Measurements from ENCODE around the gene EPB41L3.

EPB41L3 gene

DNA sequence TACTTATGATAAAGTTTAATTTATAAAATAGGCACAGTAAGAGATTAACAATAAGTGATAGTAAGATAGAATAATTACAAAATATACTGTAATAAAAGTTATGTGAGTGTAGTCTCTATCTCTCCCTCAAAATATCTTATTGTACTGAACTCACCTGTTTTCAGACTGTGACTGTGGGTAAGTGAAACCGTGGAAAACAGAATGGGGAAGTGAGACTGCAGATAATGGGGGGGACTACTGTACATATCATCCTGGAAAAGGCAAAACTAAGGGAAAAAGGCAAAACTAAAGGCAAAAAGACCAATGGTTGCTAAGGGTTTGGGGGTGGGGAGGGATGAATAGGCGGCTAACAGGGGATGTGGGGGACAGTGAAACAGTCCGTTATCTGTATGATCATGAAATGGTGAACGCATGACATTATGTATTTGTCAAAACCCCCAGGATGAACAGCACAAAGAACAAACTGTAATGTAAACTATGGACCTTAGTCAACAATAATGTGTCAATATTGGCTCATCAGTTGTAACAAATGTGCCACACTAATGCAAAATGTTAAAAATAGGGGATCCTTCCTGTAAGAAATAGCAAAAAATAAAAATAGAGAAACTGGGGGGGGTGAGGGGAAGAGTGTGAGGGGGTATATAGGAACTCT is 93.8 kb downstream of the EPB41L3 start:
- no peak for DNase-seq

DNA sequence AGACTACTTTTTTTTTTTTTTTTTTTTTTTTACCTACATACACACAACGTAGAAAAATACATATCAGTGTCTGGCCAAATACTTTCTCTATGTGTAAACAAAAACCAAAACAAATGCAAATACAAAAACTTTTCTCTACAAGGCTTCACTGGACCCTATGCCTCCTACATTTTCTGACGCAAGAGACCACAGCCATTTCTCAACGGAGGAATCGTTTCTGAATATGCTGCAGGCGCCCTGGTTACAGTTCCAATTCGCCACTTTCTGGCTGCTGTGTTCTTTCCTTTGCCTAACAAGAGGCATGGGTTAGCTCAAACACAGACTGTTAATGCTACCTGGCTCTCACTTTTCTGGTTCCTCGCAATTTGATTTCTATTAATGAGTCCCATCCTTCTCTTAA is 96.4 kb downstream of the EPB41L3 start:
- DNase-seq, result no peak

GRCh38 chr18:5444847-5445246 is 99.0 kb downstream of the EPB41L3 start:
- no peak for DNase-seq

- DNase-seq, result no peak
Measured at GRCh38 chr18:5444269-5444668, 99.5 kb downstream of the EPB41L3 start.

GRCh38 chr18:5439986-5440696 is 103.7 kb downstream of the EPB41L3 start:
- no peak for DNase-seq

DNA sequence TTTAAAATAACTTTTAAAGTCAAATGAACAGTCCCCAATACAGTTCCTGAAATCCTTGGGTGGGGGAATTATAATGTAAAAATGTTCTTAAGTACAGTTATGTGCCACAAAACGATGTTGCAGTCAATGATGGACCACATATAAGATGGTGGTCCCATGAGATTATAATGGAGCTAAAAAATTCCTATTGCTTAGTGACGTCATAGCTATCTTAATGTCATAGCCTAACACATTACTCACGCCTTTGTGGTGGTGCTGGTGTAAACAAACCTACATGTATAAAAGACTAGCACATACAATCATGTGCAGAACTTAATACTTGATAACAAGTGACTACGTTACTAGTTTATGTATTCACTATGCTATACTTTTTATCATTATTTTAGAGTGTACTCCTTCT is 109.4 kb downstream of the EPB41L3 start:
- no peak for DNase-seq

DNA sequence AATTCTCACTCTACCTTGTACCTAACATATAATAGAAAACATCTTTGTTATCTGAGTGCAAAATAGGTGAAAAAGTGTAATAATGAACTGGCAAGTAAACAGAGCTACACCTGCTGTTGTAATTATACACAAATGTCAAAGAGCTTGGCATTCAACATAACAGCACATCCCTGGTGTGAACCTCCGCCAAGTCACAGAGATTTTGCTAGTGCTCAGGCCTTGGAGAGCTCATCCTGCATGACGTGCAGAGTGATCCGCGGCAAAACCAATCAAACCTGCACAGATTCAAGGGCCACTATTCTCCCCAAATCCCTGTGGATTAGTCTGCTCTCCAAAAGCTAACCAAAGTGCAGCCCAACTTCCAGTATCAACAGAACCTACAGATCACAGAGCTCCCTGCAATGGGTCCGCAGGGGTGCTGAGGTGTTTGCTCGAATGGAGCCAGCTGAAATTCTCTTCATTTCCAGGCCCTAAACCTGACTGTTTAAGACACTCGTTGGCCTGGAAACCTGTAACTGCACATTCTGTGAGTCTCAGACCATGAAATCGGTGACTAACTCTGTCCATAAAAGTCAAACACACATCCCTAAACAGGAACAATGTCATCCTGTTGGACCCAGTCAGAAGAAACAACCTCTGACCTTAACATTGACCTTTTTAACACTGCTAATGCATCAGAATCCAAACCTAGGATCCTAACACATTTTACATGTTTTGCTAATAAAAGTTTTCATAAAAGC is 111.8 kb downstream of the EPB41L3 start:
- DNase-seq, result no peak

DNA sequence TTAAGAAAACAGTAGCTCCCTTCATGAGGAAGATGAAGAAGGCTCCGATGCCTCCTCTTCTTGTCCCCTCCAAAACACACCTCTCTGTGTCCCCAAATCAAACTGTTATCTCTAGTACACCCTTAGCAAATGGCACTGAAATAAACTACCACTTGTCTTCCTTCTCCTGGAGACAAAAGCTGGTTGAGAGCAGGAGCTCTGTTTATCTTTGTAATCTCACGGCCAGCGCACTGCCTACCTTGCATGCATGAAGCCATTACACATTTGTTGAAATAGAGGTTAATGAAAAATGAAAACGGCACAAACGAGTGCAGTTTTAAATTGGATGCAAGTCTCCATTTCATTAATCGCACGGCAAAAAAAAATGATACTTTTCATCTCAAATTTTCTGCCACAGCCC is 113.7 kb downstream of the EPB41L3 start:
- no peak for DNase-seq

DNA sequence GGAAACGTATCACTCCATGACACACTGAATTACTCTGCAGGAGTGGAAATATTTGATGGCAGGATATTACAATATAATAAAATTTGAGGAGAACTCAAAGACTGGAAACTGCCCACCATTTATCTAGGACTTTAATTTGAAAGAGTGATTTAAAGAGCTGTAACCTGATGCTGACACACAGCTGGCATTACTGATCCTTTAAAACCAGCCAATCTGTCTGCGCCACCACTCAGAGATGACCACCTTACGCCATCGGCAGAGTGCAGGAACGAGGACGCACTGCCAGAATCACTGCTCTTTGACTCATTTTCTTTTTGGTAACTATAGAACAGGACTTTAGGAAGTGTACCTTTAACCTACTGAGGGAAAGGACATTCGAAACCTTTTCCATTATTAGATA is 114.1 kb downstream of the EPB41L3 start:
- no peak for DNase-seq

GRCh38 chr18:5425721-5426120 is 118.1 kb downstream of the EPB41L3 start:
- DNase-seq, result no peak

GRCh38 chr18:5424903-5425664 is 118.7 kb downstream of the EPB41L3 start:
- DNase-seq, result peak; percentile 31

DNA sequence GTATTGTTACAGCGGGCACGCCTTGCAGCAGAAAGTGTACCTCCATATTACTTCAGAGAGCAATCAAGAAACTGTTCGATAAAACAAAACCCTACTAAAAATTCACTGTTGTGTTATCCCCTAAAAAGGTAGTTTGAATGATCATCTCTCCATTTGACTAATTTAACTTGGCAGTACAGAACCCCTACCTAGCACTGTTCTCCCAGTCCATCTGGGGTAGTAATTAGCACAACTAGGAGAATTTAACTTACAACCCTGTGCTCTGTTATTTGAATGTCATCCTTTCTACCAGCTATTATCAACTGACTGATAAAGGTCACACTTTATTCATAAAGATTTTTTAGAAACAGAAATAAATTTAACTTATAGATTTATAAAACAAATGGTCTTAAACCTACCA is 121.2 kb downstream of the EPB41L3 start:
- no peak for DNase-seq

- DNase-seq, result no peak
Measured at GRCh38 chr18:5421981-5422380, 121.8 kb downstream of the EPB41L3 start.

DNA sequence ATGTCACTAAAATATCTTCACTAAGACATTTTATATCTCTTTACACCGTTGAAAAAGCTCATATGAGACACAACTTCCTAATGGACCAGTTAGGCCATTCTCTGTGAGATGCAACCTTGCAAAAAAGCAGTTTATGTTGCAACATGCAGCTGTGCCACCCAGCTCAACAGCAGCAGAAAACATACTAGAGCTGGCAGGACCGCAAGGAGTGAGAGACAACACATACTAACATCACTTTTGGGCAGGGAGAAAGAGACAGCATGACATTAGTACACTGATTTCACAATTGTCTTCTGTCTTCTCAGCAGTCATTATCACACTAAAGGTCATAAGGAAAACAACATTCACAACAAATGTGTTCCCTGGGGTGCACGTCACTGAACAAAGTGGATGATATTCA is 122.9 kb downstream of the EPB41L3 start:
- DNase-seq, result no peak

GRCh38 chr18:5419601-5420000 is 124.2 kb downstream of the EPB41L3 start:
- no peak for DNase-seq

GRCh38 chr18:5419030-5419429 is 124.8 kb downstream of the EPB41L3 start:
- no peak for DNase-seq

GRCh38 chr18:5417342-5417741 is 126.5 kb downstream of the EPB41L3 start:
- DNase-seq, result no peak

- DNase-seq, result no peak
Measured at GRCh38 chr18:5416112-5416511, 127.7 kb downstream of the EPB41L3 start.

DNA sequence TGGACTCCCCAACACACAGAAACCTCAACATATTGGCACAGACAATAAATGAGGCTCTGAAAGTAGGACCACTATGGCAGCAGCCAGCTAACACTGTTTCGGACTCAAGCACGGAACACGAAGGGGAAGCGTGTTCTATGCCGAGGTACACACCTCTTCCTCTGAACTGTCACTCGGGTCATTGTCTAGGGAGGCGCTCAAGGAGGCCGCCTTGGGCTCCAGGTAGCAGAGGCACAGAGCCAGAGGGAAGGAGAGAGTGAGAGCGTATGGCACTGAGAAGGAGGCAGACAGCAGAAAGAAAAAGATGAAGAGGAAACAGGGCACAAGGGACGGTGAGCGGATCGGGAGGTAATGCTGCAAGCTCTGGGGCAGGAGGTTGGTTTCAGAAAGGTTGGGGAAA is 128.1 kb downstream of the EPB41L3 start:
- DNase-seq, result no peak

- no peak for DNase-seq
Measured at GRCh38 chr18:5415031-5415430, 128.8 kb downstream of the EPB41L3 start.

DNA sequence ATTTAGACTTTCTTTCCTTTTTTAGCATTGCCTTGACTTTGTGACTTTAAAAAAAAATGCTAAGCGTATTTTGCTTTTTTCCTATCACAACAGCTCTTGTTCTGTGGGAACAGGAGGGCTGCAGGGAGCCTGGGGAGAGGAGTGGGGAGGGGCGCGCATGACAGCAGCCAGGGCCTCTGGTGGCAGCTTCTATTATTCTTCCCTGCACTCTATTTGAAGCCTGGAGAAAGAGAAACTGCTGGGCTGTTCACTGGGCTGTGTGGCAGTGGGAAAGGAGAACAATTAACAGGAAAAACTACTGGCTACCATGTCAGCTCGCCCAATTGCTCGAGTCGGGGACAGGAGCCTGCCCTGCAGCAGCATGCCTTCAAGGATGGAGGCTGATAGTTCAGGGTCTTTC is 129.3 kb downstream of the EPB41L3 start:
- no peak for DNase-seq

GRCh38 chr18:5413447-5413846 is 130.3 kb downstream of the EPB41L3 start:
- no peak for DNase-seq

GRCh38 chr18:5410582-5410981 is 133.2 kb downstream of the EPB41L3 start:
- DNase-seq, result no peak
